GM12865 (cell line): ENCODE data around the gene MPDZ.

Experiments used
- DNase-seq: peaks from one replicate; pipeline ENCODE4 v3.0.0; 2010; ENCODE audit warnings: low read depth
- H3K4me3 ChIP-seq: 2 replicates; pipeline ENCODE4 v1.5.1; 2011; ENCODE audit warnings: mild to moderate bottlenecking, low read depth, low read length, control low read depth
- CTCF ChIP-seq: IDR thresholded peaks from 2 replicates; pipeline ENCODE4 v1.5.1; 2011; ENCODE audit warnings: low read length, control low read depth, low read depth, inconsistent platforms; ENCODE audit not compliant: insufficient read depth; ENCODE audit errors: missing control alignments

Gene MPDZ

GRCh38 chr9:13190040-13190439 is 89.5 kb downstream of the MPDZ start:
- TF ChIP-seq CTCF, result no peak
- DNase-seq, result no peak
- no peak overlapping the region for H3K4me3 ChIP-seq

- H3K4me3 ChIP-seq, result no peak overlapping the region
- DNase-seq, result no peak
- TF ChIP-seq CTCF, result no peak
These were observed 90.1 kb downstream of the MPDZ start for GRCh38 chr9:13189362-13189761.

GRCh38 chr9:13186774-13187173 is 92.7 kb downstream of the MPDZ start:
- no peak for DNase-seq
- H3K4me3 ChIP-seq, result no peak overlapping the region
- no peak for TF ChIP-seq CTCF

- H3K4me3 ChIP-seq, result no peak overlapping the region
- DNase-seq, result no peak
- TF ChIP-seq CTCF, result no peak
These were observed 93.4 kb downstream of the MPDZ start for GRCh38 chr9:13186091-13186490.

- no peak overlapping the region for H3K4me3 ChIP-seq
- TF ChIP-seq CTCF, result no peak
- no peak for DNase-seq
These were observed 97.8 kb downstream of the MPDZ start for GRCh38 chr9:13181652-13182051.

- no peak for DNase-seq
- TF ChIP-seq CTCF, result no peak
- no peak overlapping the region for H3K4me3 ChIP-seq
These were observed 100.2 kb downstream of the MPDZ start for GRCh38 chr9:13179257-13179656.

- H3K4me3 ChIP-seq, result no peak overlapping the region
- no peak for TF ChIP-seq CTCF
- DNase-seq, result no peak
These were observed 103.8 kb downstream of the MPDZ start for GRCh38 chr9:13175732-13176131.
